Measurements from ENCODE around the gene LRPPRC. TPM values are rescaled to one million over a fixed set of nuclear protein-coding genes. Genes with fewer than 3 reads are reported as not detected.

The LRPPRC gene
- total RNA-seq, 1 donor, result 57.2 TPM

DNA sequence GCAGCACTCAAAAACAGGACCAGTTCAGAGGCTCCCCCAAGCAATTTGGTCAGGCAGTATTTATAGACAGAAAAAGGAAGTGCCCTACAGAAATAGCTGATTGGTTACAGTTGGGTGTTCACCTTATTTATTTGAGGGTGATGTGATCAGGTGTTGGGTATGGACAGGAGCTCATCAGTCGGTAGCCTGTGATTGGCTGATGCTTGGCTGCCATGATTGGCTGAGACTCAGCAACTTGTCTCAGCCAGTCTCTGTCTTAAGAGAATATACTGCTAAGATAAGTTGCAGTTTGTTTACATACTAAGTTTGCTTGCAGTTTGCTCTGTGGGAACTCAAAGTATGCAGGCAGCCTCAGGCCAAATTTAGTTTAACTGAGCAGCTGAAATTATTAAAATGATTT lies 147.6 kb downstream of the LRPPRC start:
- H3K36me3 ChIP-seq (ENCODE audit: insufficient read depth, low read length), result no peaks in the 10 kb centered on the region
- no peak for DNase-seq (ENCODE audit: insufficient read length, low spot score, missing footprints)
- H3K4me3 ChIP-seq (ENCODE audit: insufficient read depth, low read length), result no peak overlapping the region
- TF ChIP-seq, protein P1, sequence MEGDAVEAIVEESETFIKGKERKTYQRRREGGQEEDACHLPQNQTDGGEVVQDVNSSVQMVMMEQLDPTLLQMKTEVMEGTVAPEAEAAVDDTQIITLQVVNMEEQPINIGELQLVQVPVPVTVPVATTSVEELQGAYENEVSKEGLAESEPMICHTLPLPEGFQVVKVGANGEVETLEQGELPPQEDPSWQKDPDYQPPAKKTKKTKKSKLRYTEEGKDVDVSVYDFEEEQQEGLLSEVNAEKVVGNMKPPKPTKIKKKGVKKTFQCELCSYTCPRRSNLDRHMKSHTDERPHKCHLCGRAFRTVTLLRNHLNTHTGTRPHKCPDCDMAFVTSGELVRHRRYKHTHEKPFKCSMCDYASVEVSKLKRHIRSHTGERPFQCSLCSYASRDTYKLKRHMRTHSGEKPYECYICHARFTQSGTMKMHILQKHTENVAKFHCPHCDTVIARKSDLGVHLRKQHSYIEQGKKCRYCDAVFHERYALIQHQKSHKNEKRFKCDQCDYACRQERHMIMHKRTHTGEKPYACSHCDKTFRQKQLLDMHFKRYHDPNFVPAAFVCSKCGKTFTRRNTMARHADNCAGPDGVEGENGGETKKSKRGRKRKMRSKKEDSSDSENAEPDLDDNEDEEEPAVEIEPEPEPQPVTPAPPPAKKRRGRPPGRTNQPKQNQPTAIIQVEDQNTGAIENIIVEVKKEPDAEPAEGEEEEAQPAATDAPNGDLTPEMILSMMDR (IDR thresholded peaks at IDR 0.05; ENCODE audit: extremely low read depth, low read depth, low read length), result no peak
- no peak overlapping the region for H3K4me2 ChIP-seq (ENCODE audit: insufficient read depth, low read length)
- H3K27ac ChIP-seq (ENCODE audit: low read depth, low read length), result no peak overlapping the region
- no peaks in the 10 kb centered on the region for H3K9me3 ChIP-seq (ENCODE audit: low read depth, low read length)
- H3K79me2 ChIP-seq (ENCODE audit: insufficient read depth, low read length), result no peaks in the 10 kb centered on the region
- H4K20me1 ChIP-seq (ENCODE audit: insufficient read depth, low read length), result no peaks in the 10 kb centered on the region
- H2AFZ ChIP-seq (ENCODE audit: low read length), result no peak overlapping the region
- peaks cover 11% of the 10 kb centered on the region for H3K27me3 ChIP-seq (ENCODE audit: insufficient read depth, low read length)
- no peaks in the 10 kb centered on the region for H3K4me1 ChIP-seq (ENCODE audit: insufficient read depth, low read length)

- no peaks in the 10 kb centered on the region for H4K20me1 ChIP-seq (ENCODE audit: insufficient read depth, low read length)
Measured at GRCh38 chr2:43846140-43846793, 149.5 kb downstream of the LRPPRC start.

DNA sequence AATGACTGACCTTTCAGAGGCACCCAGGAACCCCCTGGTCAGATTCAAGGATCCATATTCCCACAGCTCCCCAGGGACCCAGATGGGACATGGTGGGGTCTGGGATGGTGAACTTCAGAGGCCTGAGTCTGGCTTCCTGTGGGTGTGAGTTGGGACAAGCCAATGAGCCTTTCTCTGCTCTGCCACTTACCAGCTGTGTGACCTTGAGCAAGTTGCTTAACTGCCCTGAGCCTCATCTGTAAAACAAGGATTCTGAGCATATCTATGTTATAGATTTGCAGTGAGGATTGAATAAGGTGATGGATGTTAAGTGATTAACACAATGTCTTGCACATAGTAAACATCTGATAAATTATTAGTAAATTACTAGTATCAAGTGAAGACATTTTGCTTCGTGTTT lies 150.6 kb downstream of the LRPPRC start:
- Histone ChIP-seq H3K27ac (ENCODE audit: low read depth, low read length) (no peak overlapping the region), H3K4me1 (ENCODE audit: insufficient read depth, low read length) (no peaks in the 10 kb centered on the region), H3K9me3 (ENCODE audit: low read depth, low read length) (no peaks in the 10 kb centered on the region), H3K36me3 (ENCODE audit: insufficient read depth, low read length) (no peaks in the 10 kb centered on the region), H3K4me3 (ENCODE audit: insufficient read depth, low read length) (no peak overlapping the region), H3K79me2 (ENCODE audit: insufficient read depth, low read length) (no peaks in the 10 kb centered on the region), H2AFZ (ENCODE audit: low read length) (no peak overlapping the region), H3K4me2 (ENCODE audit: insufficient read depth, low read length) (no peak overlapping the region), H3K27me3 (ENCODE audit: insufficient read depth, low read length) (peaks cover 20% of the 10 kb centered on the region), H4K20me1 (ENCODE audit: insufficient read depth, low read length) (no peaks in the 10 kb centered on the region)
- TF ChIP-seq, protein P1 (IDR thresholded peaks at IDR 0.05; ENCODE audit: extremely low read depth, low read depth, low read length), result no peak
- DNase-seq (ENCODE audit: insufficient read length, low spot score, missing footprints), result no peak

More at GRCh38 chr2:43846140-43846793, 149.5 kb downstream of the LRPPRC start:
- no peaks in the 10 kb centered on the region for H3K9me3 ChIP-seq (ENCODE audit: low read depth, low read length)
- no peaks in the 10 kb centered on the region for H3K4me1 ChIP-seq (ENCODE audit: insufficient read depth, low read length)
- no peak for DNase-seq (ENCODE audit: insufficient read length, low spot score, missing footprints)
- no peaks in the 10 kb centered on the region for H3K36me3 ChIP-seq (ENCODE audit: insufficient read depth, low read length)
- H3K27ac ChIP-seq (ENCODE audit: low read depth, low read length), result no peak overlapping the region
- TF ChIP-seq, protein P1 (IDR thresholded peaks at IDR 0.05; ENCODE audit: extremely low read depth, low read depth, low read length), result no peak
- no peaks in the 10 kb centered on the region for H3K79me2 ChIP-seq (ENCODE audit: insufficient read depth, low read length)
- H3K4me2 ChIP-seq (ENCODE audit: insufficient read depth, low read length), result no peak overlapping the region
- H3K4me3 ChIP-seq (ENCODE audit: insufficient read depth, low read length), result no peak overlapping the region
- peaks cover 15% of the 10 kb centered on the region for H3K27me3 ChIP-seq (ENCODE audit: insufficient read depth, low read length)
- H2AFZ ChIP-seq (ENCODE audit: low read length), result no peak overlapping the region

GRCh38 chr2:43842866-43843226 lies 152.9 kb downstream of the LRPPRC start:
- H3K4me3 ChIP-seq (ENCODE audit: insufficient read depth, low read length), result no peak overlapping the region
- H3K27ac ChIP-seq (ENCODE audit: low read depth, low read length), result no peak overlapping the region
- no peaks in the 10 kb centered on the region for H3K9me3 ChIP-seq (ENCODE audit: low read depth, low read length)
- H3K27me3 ChIP-seq (ENCODE audit: insufficient read depth, low read length), result peaks cover 22% of the 10 kb centered on the region
- TF ChIP-seq, protein P1 (IDR thresholded peaks at IDR 0.05; ENCODE audit: extremely low read depth, low read depth, low read length), result no peak
- no peak overlapping the region for H3K4me2 ChIP-seq (ENCODE audit: insufficient read depth, low read length)
- no peaks in the 10 kb centered on the region for H4K20me1 ChIP-seq (ENCODE audit: insufficient read depth, low read length)
- no peaks in the 10 kb centered on the region for H3K4me1 ChIP-seq (ENCODE audit: insufficient read depth, low read length)
- no peak for DNase-seq (ENCODE audit: insufficient read length, low spot score, missing footprints)
- no peaks in the 10 kb centered on the region for H3K36me3 ChIP-seq (ENCODE audit: insufficient read depth, low read length)
- no peak overlapping the region for H2AFZ ChIP-seq (ENCODE audit: low read length)
- H3K79me2 ChIP-seq (ENCODE audit: insufficient read depth, low read length), result no peaks in the 10 kb centered on the region

Measured in osteoblast (primary cell).